Measurements from ENCODE around the gene FBXW11. TPM values are rescaled to one million over a fixed set of nuclear protein-coding genes. Genes with fewer than 3 reads are reported as not detected.

The FBXW11 gene
- total and polyA plus RNA-seq, 2 of the 8 experiments (the other 6 are each of a cell fraction or from before 2014, with no cell fraction given): 45.0 to 75.6 TPM

DNA sequence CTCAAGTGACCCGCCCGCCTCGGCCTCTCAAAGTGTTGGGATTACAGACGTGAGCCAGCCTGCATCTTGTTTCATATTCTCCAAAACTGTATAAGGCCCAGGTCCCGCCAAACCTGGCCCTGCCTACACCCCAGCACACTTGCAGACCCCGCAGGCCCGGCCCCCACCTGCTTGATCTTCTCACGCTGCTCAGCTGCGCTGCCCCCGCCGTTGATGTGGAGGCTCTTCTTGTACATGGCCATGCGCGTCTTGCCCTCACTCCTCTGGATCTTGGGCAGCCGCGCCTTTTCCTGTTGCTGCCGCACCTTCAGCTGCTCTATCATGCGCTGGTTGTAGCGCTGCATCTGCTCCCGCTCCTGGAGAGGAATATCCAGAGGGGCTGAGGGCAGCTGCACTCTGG, 49.0 kb upstream of the FBXW11 start (continued):
- TF ChIP-seq, protein P1, sequence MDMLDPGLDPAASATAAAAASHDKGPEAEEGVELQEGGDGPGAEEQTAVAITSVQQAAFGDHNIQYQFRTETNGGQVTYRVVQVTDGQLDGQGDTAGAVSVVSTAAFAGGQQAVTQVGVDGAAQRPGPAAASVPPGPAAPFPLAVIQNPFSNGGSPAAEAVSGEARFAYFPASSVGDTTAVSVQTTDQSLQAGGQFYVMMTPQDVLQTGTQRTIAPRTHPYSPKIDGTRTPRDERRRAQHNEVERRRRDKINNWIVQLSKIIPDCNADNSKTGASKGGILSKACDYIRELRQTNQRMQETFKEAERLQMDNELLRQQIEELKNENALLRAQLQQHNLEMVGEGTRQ (IDR thresholded peaks at IDR 0.05; ENCODE audit: low read length): no peak
- TF ChIP-seq BRCA1 (IDR thresholded peaks at IDR 0.05; ENCODE audit: low read depth, low read length) (no peak), E2F6 (IDR thresholded peaks at IDR 0.05) (no peak), RBBP5 (IDR thresholded peaks at IDR 0.05; ENCODE audit: borderline replicate concordance, low read depth, low read length) (no peak), KDM4A (IDR thresholded peaks at IDR 0.05; ENCODE audit: low read depth, low read length, severe bottlenecking) (no peak), POLR2A (IDR thresholded peaks at IDR 0.05; ENCODE audit: control extremely low read depth in 1 of 2, low read depth in 2 of 2, low read length in 2 of 2) (no peak), CHD7 (IDR thresholded peaks at IDR 0.05; ENCODE audit: insufficient replicate concordance, low read length) (no peak), HDAC6 (IDR thresholded peaks at IDR 0.05; ENCODE audit: low read depth, low read length) (no peak), CHD2 (IDR thresholded peaks at IDR 0.05; ENCODE audit: low read length) (no peak)

All from H1 (cell line).